Measurements from ENCODE around the gene TAAR1.

DNA sequence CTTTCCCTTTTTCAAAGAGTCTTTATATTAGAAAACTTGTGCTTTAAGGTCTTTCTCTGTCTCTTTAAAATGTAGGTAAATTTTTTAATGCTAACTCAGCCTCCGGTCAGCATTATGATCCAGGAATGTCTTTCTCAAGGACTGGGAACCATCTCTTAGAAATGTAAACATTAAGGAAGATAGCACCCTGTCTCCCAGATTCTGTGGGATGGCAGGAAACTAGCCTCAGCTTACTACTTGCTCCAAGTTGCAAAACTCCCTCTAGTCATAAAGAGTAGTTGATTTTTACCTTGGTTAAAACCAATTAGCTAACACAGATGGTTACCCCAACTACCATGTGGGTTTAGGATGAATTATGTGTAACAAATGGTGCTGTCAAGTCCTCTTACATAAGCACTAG is 4.7 kb upstream of the TAAR1 start:
- TF ChIP-seq CTCF (IDR thresholded peaks at IDR 0.05; ENCODE audit: low read depth, low read length): no peak
- TF ChIP-seq EZH2phosphoT487 (IDR thresholded peaks at IDR 0.05; ENCODE audit: low read depth): no peak
